Amniotic epithelial cell (primary cell): ENCODE measurements around the gene PDXP.

Experiments
- DNase-seq: peaks from one replicate; pipeline ENCODE4 v3.0.0-alpha.2; 2010; ENCODE audit warnings: low read depth

PDXP gene

GRCh38 chr22:37628830-37629229, 29.7 kb upstream of the PDXP start:
- no peak for DNase-seq

DNA sequence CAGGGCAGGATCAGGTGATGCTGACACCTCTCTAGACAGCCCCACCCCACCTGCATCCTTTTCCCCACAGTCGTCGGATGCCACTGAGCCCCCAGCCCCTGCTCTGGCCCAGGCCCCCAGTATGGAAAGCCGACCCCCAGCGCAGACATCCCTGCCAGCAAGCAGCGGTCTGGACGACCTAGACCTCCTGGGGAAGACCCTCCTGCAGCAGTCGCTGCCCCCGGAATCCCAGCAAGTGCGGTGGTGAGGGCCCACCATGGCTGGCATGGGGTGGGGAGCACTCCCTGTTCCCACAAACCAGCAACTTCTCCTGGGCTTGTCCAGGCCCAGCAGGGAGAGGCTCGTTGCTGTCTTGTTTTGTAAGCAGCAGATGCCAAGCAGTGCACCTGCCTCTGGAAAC, 28.6 kb upstream of the PDXP start:
- DNase-seq, result no peak

GRCh38 chr22:37630839-37631435, 27.6 kb upstream of the PDXP start:
- DNase-seq, result peak; percentile 54

GRCh38 chr22:37631448-37632173, 26.9 kb upstream of the PDXP start:
- DNase-seq, result no peak

GRCh38 chr22:37632174-37633088, 26.1 kb upstream of the PDXP start:
- no peak for DNase-seq

DNA sequence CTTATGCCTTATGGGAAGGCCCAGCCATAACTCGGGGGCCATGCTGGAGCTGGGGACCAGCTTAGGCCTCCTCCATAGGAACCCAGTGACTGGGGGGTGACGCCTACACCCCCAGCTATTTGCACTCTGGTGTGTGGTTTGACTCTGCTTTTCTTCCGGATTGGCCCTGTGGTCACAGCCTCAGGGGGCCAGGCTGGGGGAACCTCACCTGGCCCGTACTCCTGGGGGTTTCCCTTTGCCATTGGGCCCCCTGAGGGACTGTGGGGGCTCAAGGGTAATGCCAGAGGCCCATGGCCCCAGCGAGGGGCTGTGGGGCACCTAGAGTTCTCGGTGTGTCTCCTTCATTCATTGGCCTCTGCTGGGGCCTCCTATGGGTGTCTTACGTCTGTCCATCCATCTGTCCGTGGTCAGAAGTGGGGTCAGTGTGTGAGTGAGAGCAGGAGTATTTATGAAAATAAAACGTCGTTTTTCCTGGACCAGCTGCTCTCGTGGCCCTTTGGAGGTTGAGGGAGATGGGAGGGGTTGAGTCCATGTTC, 25.4 kb upstream of the PDXP start:
- DNase-seq, result peak; percentile 37

DNA sequence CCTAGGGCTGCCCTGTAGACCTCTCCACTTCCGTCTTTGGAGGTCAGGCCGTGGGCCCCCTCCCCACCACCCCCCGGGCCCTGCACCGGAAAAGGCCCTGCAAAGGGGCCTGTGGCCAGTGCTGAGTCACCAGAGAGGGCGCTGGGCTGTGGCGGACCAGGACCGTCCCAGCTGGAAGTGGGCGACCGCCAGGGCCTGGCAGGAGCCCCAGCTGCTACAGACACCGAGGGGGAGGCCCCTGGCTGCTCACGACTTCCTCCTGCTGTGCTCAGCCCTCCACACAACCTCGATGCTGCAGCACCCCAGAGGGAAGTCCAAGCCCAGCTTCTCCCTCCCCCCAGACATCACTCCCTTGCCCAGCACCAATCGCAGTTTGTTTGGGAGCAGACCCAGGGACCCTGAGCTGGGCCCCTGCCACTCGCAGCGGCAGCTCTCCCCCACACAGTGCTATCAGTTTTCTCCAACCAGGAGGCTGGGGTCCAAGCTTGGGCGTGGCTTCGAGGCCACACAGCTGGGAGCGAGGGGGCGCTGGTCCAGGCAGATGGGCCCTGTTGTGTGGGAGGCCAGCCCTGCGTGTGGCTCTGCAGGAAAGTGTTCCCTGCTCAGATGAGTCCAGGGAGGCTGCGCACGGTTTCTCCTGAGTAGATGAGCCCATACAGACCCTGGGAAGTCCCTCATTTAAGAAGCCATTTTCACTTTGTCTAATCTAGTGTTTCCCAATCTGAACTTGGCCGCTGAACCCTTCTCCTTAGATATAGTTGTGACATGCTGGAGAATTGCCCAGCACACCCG, 24.7 kb upstream of the PDXP start:
- peak; percentile 87 for DNase-seq

DNA sequence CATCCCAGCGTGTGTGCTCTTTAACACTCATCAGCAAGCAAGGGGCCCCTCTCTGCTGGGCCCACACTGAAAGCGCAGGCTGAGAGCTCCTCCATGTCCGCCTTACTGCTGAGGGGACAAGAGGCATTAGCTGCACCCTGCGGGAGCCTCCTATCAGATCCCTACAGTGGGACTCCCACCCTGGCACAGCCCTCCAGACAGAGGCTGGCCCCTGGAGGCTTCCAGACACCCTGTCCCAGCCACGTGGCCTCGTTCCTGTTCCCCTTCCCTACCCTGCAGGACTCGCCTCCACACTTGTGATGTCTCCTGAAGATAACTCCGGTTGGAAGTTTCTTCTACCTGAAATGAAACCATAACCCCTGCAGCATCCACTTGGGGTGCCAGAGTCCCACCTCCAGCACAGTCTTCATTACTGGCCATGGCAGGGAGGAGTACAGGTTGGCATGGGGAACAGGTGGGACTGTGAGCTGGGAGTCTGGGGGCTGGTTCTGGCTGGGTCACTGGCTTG, 24.1 kb upstream of the PDXP start:
- DNase-seq, result peak; percentile 17

- DNase-seq, result no peak
Measured at GRCh38 chr22:37635157-37635556, 23.4 kb upstream of the PDXP start.

DNA sequence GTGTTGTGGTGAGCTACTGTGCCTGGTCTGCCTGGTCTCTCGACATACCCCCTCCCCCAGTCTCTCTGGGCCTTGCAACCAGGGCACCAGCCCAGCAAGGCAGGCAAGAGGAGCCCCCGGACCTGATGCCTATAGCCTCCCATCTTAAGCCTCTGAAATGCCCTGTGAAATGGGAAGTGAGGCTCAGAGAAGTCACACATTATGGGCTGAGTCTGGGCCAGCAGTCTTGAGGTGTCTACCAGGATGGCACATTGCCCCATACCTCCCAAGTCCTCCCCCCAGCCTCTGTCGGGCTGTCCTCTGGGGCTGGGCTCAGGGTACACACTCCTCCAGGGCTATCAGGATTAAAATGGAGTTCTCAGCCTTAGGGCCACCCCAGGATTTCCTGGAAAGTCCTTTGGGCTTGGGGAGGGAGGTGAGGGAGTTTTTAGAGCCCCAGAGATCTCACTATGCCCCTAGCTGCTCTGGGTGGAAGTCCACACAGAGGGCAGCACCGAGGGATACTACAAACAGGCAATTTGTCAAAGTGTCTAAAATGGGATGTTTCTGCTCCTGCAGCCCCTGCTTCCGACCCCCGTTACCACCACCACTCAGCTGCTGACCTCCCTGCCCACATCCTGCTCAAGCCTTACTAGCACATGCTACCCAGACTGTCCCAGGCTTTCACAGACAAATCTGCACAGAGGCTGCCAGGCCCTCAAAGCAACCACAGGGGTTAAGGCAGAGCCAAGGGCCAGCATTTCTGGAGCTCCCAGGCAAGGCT, 22.2 kb upstream of the PDXP start:
- DNase-seq, result peak; percentile 71

GRCh38 chr22:37636949-37637273, 21.6 kb upstream of the PDXP start:
- no peak for DNase-seq

GRCh38 chr22:37638391-37639069, 20.0 kb upstream of the PDXP start:
- DNase-seq, result no peak

- DNase-seq, result no peak
Measured at GRCh38 chr22:37639070-37639760, 19.3 kb upstream of the PDXP start, which contains the start of gene SH3BP1. SH3BP1 (plus strand) TSS chr22:37639669; CDS start chr22:37639788, 119 bp downstream.

DNA sequence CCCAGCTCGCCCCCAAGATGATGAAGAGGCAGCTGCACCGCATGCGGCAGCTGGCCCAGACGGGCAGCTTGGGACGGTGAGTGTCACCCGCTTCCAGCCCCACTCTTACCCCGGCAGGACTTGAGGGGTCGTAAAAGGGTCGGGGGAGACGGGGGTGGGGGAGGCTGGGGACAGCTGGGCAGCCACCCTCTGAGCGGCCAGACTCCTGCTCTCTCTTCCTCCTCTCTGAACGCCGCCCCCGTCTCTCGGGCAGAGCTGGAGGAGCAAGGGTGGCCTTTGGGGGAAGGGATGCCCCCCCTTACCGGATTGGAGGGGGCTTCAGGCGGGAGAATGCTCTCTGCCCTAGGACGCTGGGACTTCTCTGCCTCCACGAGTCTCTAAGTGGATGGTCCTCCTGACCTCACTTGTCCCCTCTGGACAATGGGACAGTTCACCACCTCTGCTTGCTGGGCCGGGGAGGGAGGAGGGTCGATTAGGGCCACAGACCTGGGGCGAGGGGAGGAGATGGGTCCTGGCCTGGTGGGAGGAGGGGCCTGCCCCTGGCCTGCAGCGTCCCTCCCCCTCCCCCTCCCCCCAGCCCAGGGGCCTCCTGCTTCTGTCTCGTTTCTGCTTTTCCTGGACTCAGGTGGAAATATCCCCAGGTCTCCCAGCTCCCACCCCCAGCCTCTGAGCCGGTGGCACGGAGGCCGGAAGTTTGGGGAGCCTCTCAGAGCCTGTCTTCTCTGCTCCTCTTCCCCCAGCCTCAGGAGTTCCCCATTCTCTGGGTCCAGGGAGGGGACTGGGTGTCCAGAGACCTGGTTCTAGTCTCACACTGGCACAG, 18.5 kb upstream of the PDXP start:
- no peak for DNase-seq

- DNase-seq, result no peak
Measured at GRCh38 chr22:37640591-37641560, 17.6 kb upstream of the PDXP start.

DNA sequence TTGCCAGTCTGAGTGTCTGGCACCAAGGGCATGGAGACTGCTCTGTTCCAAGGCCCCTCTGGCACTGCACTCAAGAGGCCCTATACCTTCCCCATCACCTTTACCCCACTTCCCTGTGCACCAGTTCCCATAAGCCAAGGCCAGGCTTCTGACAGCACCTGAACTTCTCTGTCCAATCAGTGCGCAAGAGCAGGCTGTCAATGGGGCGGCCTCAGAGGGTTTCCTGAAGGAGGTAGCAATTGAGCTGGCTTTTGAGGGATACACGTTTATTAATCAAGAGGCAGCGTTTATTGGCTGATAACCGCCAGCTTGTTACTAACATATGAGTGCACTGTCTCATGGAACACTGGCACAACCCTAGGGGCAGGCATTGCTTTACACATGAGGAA, 17.0 kb upstream of the PDXP start:
- no peak for DNase-seq

GRCh38 chr22:37643225-37643847, 15.2 kb upstream of the PDXP start:
- peak; percentile 41 for DNase-seq
